Right renal pelvis (tissue), 4 donors: ENCODE measurements around the gene LACRT. TPM values are rescaled to one million over a fixed set of nuclear protein-coding genes. Genes with fewer than 3 reads are reported as not detected.
"Not testable (repeated sequence)": the region's sequence is repeated elsewhere in the genome, so short reads cannot be mapped to it uniquely, and the experiment has no call there.

ENCODE experiments used
- DNase-seq, 4 donors: peaks; one replicate each; pipeline ENCODE4 v3.0.0-alpha.2; 2013; ENCODE audit warnings: low read depth in 4 of 4, low spot score in 3 of 4, missing footprints in 1 of 4
- polyA plus RNA-seq, 4 donors: library from polyadenylated mRNA; unstranded; fragments of 120-200 nt; gene quantifications; one replicate each; pipeline ENCODE4 v1.2.1, GENCODE V29; 2013; ENCODE audit not compliant: insufficient read length in 4 of 4

The LACRT gene, protein sequence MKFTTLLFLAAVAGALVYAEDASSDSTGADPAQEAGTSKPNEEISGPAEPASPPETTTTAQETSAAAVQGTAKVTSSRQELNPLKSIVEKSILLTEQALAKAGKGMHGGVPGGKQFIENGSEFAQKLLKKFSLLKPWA
- polyA plus RNA-seq = not detected

DNA sequence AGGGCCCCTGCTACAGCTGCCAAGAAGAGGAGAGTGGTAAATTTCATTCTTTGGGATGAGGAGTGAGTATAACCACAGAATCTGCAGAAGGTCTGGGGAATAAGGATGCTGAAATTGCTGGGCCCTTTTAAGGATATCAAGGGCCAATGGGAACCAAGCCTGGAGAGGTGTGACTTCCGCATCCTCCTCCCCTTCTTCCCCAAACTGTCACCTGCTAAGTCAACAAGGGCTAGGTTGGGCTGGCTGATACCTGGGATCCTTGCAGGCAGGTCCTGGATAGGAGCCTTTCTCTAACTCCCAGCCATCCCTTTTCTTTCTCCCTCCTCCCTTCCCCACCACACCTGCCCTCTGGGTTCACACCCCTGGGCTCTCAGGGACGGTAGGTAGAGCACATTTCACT lies at the start of gene LACRT:
TSS of gene LACRT (minus strand) at position 101 of the 400 bp plus-strand sequence. CDS start at position 47, 54 bp downstream.
- DNase-seq = no peak

DNA sequence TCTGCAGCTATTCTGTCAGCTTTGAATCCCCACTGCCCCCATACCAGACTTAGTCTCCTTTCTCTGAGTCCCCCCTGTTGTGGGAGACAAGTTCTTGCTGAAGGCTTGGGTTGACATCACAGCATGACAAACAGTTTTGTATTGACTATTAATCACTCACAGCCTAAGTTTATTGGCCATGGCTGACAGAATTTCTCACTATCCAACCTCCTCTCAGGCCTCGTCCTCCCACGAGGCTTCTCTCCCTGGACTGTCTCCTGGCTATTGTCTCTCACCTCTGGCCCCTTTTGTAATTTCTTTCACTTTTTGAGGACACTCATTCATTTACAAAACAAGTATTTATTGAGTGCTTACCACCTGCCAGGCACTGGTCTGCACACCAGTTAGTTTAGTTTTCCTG lies 48.7 kb upstream of the LACRT start:
- no peak for DNase-seq

DNA sequence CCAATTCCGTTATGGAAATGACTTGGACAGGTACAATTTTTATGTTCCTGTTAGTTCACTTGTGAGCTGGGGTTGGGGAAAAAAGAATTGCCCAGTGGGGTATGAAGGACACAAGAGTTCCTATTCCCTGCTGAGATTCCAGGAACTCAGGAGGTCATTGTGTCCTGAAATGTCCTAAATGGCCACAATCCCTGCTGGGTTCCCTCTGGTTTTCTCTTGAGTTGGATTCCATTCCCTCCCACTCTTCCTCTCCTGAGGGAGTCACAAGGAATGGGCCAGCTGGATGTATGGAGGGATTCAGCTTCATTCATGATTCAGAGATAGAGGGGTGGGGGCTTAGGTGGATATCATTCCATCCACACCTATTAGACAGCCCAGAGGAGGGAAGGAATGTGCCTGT lies 48.0 kb upstream of the LACRT start:
- no peak for DNase-seq

DNA sequence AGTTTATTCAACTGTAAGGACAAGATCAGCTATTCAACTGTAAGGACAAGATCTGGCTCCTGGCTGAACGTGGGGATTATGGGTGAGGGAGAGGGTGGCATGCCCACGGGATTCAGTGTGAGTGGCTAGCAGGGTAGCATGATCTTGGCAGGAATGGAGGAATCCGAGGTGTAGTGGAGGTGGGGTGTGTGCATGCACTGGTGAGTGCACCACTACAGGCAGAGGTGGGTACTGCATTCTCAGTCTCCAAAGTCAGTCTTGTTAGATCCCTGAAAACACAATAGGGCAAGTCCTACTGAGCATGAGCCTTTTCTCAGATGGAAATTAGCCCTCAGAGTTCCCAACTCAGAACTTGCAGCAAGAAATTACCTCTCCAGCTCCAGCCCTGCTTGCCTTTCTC lies 45.7 kb upstream of the LACRT start:
- no peak for DNase-seq

DNA sequence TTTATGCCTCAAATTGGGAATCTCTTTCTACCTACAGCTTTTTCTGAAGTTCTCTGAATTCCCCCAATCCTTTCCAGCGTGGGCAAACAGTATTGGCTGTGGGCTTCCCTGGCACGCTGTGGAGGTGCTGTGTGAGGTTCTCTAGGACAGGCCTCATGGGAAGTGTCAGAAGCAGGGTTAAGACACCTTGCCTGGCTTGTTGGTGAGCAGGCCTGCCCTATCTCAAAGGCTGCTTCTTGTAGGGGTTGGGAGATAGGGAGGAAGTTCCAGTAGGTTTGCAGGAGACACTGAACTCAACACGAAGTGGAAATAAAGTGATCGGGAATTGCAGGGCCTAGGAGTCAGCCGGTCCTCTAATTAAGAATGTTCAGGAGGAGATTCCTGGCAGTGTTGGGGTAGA lies 43.4 kb upstream of the LACRT start:
- DNase-seq = no peak

DNA sequence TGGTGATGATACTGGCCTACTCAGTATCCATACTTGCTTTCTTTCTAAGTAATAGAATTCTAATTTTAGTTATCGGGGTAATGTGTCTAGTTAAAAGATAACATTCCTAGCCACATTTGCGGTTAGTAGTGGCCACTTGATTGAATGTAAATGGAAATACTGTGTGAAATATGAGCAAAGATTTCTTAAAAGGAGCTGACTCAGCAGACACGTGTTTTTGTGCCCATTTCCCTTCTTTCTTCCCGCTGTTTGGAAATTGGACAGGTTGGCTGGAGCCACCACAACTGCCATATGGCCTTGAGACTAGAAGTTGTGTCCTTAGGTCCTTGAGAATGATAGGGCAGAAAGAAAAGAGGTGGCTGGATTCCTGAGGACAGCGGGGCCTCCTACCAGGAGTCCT lies 33.2 kb upstream of the LACRT start:
- DNase-seq = no peak

DNA sequence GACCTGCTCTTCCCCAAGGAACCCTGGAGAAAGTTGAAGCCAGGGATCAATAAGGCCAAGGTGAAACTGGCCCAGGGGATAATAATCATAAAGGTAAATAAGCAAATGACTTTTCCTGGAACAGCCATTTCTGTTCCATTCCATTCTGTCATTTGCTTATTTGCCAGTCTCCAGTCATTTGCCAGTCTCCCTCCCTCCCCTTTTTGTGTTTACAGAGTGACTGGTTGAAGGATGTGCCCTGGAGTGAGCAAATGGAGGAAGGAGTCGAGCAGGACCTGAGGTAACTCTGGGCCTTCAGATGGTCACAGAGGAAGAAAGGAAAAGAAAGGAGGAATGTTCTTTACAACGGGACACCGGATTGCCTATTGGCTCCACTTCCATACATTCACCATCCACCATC lies 31.3 kb upstream of the LACRT start:
- DNase-seq = no peak

DNA sequence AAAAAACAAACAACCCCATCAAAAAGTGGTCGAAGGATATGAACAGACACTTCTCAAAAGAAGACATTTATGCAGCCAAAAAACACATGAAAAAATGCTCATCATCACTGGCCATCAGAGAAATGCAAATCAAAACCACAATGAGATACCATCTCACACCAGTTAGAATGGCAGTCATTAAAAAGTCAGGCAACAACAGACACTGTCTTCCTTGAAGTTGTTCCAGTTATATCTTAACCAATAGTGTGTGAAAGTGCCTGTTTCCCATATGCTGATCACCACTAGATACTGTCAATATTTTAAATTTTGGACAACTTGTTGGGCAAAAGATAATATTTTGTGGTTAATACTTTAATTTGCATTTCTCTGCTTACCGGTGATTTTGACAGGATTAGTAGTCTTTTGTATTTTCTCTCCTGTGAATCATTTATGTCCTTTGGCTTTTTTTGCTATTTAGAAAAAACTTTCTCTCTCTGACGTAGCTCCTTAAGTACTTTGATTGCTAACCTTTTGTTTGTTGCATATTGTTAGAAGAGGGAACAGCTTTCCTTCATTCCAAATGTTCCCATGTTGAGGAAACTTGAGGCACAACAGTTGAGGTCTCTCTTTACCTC lies 30.4 kb upstream of the LACRT start:
- DNase-seq = not testable (repeated sequence)

DNA sequence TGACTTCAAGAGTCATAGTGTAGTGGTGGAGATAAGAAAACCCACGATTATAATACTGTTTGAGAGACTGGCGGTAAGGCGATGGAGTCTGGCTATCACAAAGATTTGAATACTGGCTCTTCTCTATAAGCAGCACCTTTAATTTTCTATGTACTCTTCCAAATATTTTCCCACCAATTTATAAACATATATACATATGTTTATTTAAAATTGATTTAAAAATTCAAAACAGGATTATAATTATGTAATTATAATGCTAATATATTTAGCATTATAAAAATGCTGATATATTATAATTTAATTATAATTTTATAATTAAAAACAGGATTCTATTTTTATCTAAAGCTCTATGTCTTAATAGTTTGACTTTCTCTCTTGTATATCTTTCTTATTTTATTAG lies 28.9 kb upstream of the LACRT start:
- DNase-seq = no peak

DNA sequence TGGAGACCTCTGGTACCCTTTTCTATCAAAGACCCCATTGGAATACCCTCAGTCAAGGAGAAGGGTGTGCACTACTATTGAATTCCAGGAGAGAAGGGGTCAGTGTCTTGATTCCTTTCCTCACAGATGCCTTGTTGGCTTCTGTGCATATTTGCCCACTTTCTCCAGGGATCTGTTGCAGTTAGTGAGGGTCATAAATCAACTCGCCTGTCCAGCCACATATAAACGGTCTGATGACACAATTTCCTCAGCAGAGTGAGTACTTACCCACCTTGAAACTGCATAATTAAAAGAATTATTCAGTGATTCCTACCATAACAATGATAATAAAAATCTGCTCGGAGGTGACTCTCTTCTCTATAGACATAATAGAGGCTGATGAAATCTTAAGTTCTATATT lies 27.3 kb upstream of the LACRT start:
- no peak for DNase-seq

DNA sequence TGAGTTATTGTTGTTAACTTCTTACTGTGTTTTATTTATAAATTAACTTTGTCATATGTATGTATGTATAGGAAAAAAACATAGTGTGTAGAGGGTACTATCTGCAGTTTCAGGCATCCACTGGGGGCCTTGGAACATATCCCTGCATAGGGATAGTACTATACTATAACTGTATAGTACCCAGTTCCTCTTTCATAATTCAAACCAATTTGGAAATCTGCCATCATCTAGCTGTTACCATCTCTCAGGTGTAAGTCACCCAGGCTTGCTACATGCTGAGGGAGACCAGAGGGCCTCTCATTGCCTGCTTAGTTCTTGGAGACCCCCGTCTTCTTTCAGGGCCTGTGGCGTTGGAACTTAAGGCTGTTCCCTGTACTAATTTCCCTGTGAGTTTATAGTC lies 26.4 kb upstream of the LACRT start:
- DNase-seq = no peak

DNA sequence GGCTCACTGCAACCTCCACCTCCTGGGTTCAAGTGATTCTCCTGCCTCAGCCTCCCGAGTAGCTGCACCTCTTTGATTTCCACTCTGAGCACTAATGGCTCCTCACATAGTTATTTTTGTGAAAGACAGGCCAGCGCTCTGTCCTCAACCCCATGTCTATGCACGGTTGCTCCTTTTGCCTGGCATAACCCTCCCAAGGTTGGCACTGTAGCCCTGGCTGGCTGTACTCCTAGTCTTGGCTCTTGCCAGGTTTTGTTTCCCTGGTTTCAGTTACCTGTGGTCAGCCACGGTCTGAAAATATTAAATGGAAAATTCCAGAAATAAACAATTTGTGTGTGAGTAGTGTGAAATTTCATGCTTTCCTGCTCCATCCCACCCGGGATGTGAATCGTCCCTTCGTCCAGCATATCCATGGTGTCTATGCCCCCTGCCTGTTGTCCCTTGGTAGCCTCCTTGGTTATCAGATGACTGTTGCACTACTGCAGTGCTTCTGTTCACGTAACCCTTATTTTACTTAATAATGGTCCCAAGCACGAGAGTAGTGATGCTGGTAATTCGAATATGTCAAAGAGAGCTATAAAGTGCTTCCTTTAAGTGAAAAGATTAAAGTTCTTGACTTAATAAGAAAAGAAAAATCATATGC lies 25.7 kb upstream of the LACRT start:
- DNase-seq = no peak

DNA sequence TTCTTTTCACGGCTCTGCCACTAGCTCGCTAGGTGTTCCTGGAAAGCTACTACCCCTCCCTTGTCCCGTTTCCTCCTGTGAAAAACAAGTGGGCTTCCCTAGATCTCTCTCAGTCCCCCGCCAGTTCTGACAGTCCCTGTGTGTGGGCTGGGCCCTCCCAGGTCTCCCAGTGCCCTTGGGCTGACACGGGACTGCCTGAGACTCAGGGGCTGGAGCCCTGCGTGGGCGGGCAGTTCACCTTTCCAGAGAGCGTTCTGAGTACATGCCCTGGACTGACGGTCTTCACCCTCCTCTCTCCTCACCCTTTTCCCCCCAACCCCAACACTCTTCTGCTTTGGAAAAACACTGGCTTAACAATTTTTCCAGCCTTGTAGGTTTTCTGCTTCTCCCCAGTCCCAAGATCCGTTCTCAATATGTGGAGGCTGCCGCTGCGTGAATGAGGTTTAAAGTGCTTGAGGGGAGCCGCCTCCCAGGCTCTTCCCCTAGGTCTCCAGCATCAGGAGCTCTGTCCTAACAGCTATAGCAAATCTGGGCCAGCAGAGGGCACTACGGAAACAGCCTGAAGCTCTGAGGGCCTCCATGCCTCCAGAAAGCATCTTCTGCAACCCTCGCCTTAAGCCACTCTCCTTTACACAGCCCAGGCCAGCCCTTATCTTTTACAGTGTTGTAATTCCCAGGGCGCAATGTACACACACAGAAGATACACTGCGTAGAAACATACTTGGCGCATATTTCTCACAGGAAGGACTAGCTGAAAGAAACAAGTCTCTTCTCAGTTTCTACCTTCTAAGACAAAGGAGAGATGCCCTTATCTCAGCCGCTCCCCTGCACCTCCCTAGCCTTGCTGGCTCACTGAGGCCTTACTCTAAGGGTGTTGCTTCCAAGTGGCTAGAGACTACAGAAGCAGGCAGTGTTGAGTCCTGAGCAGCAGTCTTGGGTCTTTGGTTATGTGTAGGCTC lies 23.9 kb upstream of the LACRT start:
- peak in 2 of 4 donors; percentile 18 to 43 for DNase-seq

DNA sequence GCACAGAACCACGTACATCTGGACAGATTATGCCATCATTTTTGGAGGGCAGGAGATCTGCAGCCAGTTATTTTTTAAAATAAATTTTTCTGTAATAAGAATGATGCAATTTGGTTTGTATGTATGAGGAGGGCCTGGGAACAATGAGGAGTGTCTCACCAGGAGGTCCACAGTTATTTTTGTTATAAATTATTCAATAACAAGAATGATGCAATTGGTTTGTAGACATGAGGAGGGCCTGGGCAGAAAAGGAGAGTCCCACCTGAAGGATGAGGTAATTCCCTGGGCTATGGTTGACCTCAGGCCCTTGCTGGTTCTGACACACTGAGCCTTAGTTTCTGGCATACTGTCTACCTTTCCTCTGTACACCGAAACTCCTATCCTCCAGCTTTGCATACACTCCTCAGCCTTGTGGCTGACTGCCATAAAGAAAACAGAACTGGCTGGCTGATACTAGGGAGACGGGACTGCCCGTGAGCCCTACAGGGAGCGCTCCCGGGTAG lies 22.5 kb upstream of the LACRT start:
- DNase-seq = no peak

DNA sequence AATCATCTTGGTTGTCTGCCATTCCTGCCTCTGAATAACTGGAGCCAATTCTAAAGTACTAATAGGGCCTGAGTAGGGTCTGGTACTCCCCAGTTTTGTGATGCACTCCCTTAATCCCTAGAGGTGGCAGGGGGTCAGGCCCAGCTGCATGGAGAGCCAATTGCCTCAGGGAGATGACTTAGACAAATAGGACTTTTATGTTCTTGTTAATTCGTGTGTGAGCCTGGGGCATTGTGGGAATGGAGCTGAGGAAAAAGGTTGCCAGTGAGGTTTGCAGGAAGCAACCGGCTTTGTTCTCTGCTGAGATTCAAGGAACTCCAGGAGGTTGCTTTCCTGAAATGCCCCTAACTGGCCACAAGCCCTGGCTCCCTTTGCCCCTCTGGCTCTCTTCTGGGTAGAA lies 20.2 kb upstream of the LACRT start:
- no peak for DNase-seq

DNA sequence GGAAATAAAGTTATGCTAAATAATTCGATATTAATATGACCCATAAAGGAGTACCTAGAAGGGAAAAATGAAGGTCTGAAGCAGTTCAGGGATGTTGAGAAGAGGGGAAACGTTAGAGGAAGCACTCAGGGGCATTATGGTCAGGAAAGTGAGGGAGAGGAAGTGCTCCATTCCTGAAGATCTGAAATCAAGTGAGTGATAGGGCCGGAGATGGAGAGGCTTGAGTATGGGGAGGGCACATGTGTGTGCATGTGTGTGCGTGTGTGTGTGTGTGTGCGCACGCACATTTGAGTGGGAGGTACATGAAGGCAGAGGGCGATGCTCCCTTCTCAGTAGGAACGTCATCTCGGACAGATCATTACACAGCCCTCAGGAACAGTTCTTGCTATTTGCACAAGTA lies 18.3 kb upstream of the LACRT start:
- no peak for DNase-seq

DNA sequence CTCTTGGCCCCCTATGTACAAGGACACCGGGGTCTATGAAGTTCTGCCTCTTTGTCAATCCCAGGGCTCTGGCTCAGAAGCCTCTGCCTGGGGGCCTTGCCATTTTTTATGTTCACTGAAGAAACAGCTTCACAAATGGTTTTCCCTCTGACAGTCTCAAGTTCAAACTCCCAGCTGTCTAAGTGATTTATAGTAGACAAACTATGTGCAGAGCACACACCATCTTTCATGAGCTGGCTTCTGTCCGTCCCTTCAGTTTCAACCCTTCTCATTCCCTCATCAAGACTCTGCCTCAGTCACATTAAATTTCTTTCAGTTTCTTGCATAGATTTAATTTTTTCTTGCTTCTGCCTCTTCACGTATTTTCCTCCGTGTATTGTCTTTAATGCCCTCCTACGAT lies 16.2 kb upstream of the LACRT start:
- DNase-seq = no peak

DNA sequence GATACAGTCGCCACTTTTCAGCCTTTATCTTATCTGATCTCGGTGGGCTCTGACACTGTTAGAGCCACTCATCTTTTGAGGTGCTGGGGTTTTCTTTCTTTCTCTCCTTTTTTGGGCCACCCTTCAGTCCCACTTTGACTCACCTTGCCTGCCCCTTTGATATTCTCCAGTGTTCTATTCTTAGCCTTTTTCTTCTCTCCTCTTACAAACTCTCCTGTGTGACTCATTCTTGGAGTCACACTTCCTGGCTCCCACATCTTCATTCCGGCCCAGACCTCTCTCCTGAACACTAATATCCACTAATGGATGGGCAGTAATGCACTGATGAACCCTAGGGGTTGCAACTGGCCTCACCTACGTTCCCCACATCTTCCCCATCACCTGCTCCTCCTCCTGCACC lies 15.7 kb upstream of the LACRT start:
- DNase-seq = no peak

DNA sequence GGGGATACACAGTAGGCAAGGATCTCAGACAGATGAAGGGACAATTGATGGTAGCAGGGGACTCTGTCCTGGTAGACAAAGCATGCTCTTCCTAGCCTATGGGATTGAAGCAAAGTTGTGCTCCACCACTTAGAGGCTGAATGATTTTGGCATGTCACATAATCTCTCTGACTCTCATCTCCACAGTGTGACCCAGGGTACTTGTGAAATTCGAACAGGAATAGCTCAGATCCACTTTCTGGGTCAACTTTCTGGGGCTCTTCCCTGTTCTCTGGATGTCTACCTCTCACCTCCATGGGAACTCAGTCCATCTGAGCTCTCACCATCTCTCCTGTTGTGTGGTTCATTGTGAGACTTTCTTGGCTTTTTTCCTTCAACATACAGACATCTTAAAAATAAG lies 15.1 kb upstream of the LACRT start:
- no peak for DNase-seq

DNA sequence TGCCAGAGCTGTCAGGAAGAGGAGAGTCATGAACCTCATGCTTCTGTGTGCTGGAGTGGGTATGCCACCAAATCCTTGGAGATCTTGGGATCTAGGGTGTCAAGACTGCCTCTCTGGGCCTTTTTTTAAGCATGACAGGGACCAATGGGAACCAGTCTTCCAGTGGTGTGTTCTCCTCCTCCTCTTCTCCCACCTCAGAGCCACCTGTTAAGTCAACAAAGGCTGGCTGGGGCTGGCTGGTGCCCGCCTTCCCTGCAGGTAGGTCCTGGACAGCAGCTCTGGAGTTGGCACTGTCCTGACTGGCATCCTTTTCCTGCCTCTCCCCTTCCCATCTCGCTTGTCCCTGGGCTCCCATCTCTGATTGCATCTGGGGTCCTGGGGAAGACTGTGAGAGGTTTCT lies 13.6 kb upstream of the LACRT start, which contains the start of gene DCD:
TSS of gene DCD (minus strand) at position 101 of the 400 bp plus-strand sequence. CDS start at position 39, 62 bp downstream.
- no peak for DNase-seq

DNA sequence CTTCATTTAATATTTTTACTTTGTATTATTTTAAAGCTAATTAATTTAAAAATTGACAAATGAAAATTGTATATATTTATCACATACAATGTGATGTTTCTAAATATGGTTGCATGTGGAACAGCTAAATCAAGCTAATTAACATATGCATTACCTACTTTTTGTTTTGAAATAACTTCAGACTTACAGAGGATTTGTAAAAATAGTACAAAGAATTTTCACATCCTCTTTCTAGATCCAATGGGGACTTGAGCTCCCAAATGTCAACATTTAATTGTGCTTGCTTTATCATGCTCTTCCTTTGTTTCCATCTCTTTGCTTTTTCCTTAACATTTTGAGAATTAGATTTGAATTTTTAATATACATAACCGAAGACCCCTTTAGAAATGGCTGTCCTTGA lies 6.9 kb upstream of the LACRT start:
- DNase-seq = no peak
